H9 (cell line): ENCODE results near the gene NUAK2. TPM values are rescaled to one million over a fixed set of nuclear protein-coding genes. Genes with fewer than 3 reads are reported as not detected.

Source experiments
- DNase-seq: peaks from one replicate; pipeline ENCODE4 v3.0.0-alpha.2; 2017
- H2AFZ ChIP-seq: one replicate; pipeline ENCODE4 v1.6.1; 2013; ENCODE audit warnings: mild to moderate bottlenecking, low read length, control low read depth, moderate library complexity
- H2AK5ac ChIP-seq: 2 replicates; pipeline ENCODE4 v1.6.1; 2013; ENCODE audit warnings: low read length, control low read depth, mixed read lengths; ENCODE audit not compliant: insufficient read length
- H2BK120ac ChIP-seq: one replicate; pipeline ENCODE4 v1.6.1; 2013; ENCODE audit warnings: low read depth, mild to moderate bottlenecking, low read length, control low read depth, inconsistent platforms; ENCODE audit not compliant: poor library complexity, severe bottlenecking
- H2BK12ac ChIP-seq: 2 replicates; pipeline ENCODE4 v1.6.1; 2013; ENCODE audit warnings: low read length, control low read depth, mixed read lengths, low read depth; ENCODE audit not compliant: insufficient read length
- H2BK15ac ChIP-seq: 2 replicates; pipeline ENCODE4 v1.6.1; 2013; ENCODE audit warnings: low read depth, low read length, control low read depth
- H2BK20ac ChIP-seq: one replicate; pipeline ENCODE4 v1.6.1; 2013; ENCODE audit warnings: low read depth, mild to moderate bottlenecking, low read length, control low read depth, inconsistent platforms; ENCODE audit not compliant: poor library complexity, severe bottlenecking
- H2BK5ac ChIP-seq: 2 replicates; pipeline ENCODE4 v1.6.1; 2013; ENCODE audit warnings: low read length, control low read depth, mixed read lengths; ENCODE audit not compliant: insufficient read length
- H3K14ac ChIP-seq: 2 replicates; pipeline ENCODE4 v1.6.1; 2013; ENCODE audit warnings: low read length, control low read depth; ENCODE audit not compliant: insufficient read depth
- H3K18ac ChIP-seq: 2 replicates; pipeline ENCODE4 v1.6.1; 2013; ENCODE audit warnings: low read depth, mild to moderate bottlenecking, mixed read lengths, low read length, control low read depth; ENCODE audit not compliant: insufficient read length
- H3K23ac ChIP-seq: 2 replicates; pipeline ENCODE4 v1.6.1; 2013; ENCODE audit warnings: low read length, control low read depth, mixed read lengths, low read depth; ENCODE audit not compliant: insufficient read length
- H3K23me2 ChIP-seq: 2 replicates; pipeline ENCODE4 v1.6.1; 2013; ENCODE audit warnings: low read depth, mild to moderate bottlenecking, mixed read lengths, low read length, control low read depth; ENCODE audit not compliant: insufficient read length, poor library complexity, severe bottlenecking
- H3K27ac ChIP-seq: 2 replicates; pipeline ENCODE4 v1.5.1; 2013; ENCODE audit warnings: low read length, control low read depth, mixed read lengths, low read depth; ENCODE audit not compliant: insufficient read length
- H3K27me3 ChIP-seq: 2 replicates; pipeline ENCODE4 v1.6.1; 2013; ENCODE audit warnings: low read length, control low read depth, inconsistent platforms; ENCODE audit not compliant: insufficient read depth
- H3K4ac ChIP-seq: 2 replicates; pipeline ENCODE4 v1.6.1; 2013; ENCODE audit warnings: low read depth, mild to moderate bottlenecking, control low read depth, inconsistent platforms, low read length, moderate library complexity
- H3K4me1 ChIP-seq: 2 replicates; pipeline ENCODE4 v1.6.1; 2013; ENCODE audit warnings: low read length, control low read depth, inconsistent platforms; ENCODE audit not compliant: insufficient read depth
- H3K4me2 ChIP-seq: 2 replicates; pipeline ENCODE4 v1.6.1; 2013; ENCODE audit warnings: low read length, control low read depth, mixed read lengths; ENCODE audit not compliant: insufficient read length, insufficient read depth
- H3K56ac ChIP-seq: 2 replicates; pipeline ENCODE4 v1.6.1; 2013; ENCODE audit warnings: low read depth, mild to moderate bottlenecking, mixed read lengths, low read length, control low read depth; ENCODE audit not compliant: insufficient read length
- H3K79me1 ChIP-seq: 2 replicates; pipeline ENCODE4 v1.6.1; 2013; ENCODE audit warnings: low read depth, mild to moderate bottlenecking, moderate library complexity, low read length, control low read depth, inconsistent platforms; ENCODE audit not compliant: insufficient read depth, poor library complexity, severe bottlenecking
- H3K79me2 ChIP-seq: 2 replicates; pipeline ENCODE4 v1.6.1; 2013; ENCODE audit warnings: low read length, control low read depth, inconsistent platforms; ENCODE audit not compliant: insufficient read depth
- H3K9ac ChIP-seq: 2 replicates; pipeline ENCODE4 v1.6.1; 2013; ENCODE audit warnings: low read length, control low read depth, mixed read lengths; ENCODE audit not compliant: insufficient read length; ENCODE audit errors: extremely low read depth
- H3K9me3 ChIP-seq: one replicate; pipeline ENCODE4 v1.6.1; 2013; ENCODE audit warnings: low read depth, low read length, inconsistent platforms; ENCODE audit not compliant: control insufficient read depth
- H3T11ph ChIP-seq: one replicate; pipeline ENCODE4 v1.6.1; 2013; ENCODE audit warnings: mild to moderate bottlenecking, low read length, control low read depth, inconsistent platforms
- H4K20me1 ChIP-seq: one replicate; pipeline ENCODE4 v1.6.1; 2013; ENCODE audit not compliant: control insufficient read depth, insufficient read length, insufficient read depth
- H4K5ac ChIP-seq: 2 replicates; pipeline ENCODE4 v1.6.1; 2013; ENCODE audit warnings: low read depth, mild to moderate bottlenecking, mixed read lengths, low read length, control low read depth; ENCODE audit not compliant: insufficient read length
- H4K8ac ChIP-seq: replicated peaks from 2 replicates; pipeline ENCODE4 v1.6.1; 2013; ENCODE audit warnings: low read length, control low read depth, mixed read lengths, low read depth; ENCODE audit not compliant: insufficient read length
- H4K91ac ChIP-seq: 2 replicates; pipeline ENCODE4 v1.6.1; 2013; ENCODE audit warnings: low read depth, mild to moderate bottlenecking, moderate library complexity, mixed read lengths, low read length, control low read depth; ENCODE audit not compliant: insufficient read length
- H3K27ac Mint-ChIP-seq, 3 experiments: 2 replicates in 2 of 3; 3 replicates in 1 of 3; pipeline ENCODE4 v1.8.0; 2020 to 2021; ENCODE audit warnings: mixed read lengths in 3 of 3, mild to moderate bottlenecking in 1 of 3, moderate library complexity in 1 of 3
- H3K27me3 Mint-ChIP-seq: 2 replicates; pipeline ENCODE4 v1.8.0; 2021; ENCODE audit warnings: low read depth, mild to moderate bottlenecking, moderate library complexity, mixed read lengths
- H3K36me3 Mint-ChIP-seq, 3 experiments: 2 replicates in 2 of 3; 3 replicates in 1 of 3; pipeline ENCODE4 v1.8.0; 2020 to 2021; ENCODE audit warnings: low read depth in 3 of 3, mixed read lengths in 3 of 3; ENCODE audit not compliant: insufficient read depth in 1 of 3
- H3K4me1 Mint-ChIP-seq, 2 experiments: 2 replicates each; pipeline ENCODE4 v1.8.0; 2020; ENCODE audit warnings: mixed read lengths in 2 of 2
- H3K4me3 Mint-ChIP-seq, 2 experiments: 2 replicates in 1 of 2; 3 replicates in 1 of 2; pipeline ENCODE4 v1.8.0; 2020 to 2021; ENCODE audit warnings: mild to moderate bottlenecking in 2 of 2, mixed read lengths in 2 of 2, moderate library complexity in 1 of 2
- H3K9me3 Mint-ChIP-seq, 2 experiments: 2 replicates in 1 of 2; 3 replicates in 1 of 2; pipeline ENCODE4 v1.8.0; 2020; ENCODE audit warnings: mild to moderate bottlenecking in 2 of 2, mixed read lengths in 2 of 2, moderate library complexity in 1 of 2
- CTCF ChIP-seq: fragments of 200-600 bp; sonication (generic); conservative IDR thresholded peaks from 3 replicates; pipeline ENCODE4 v1.8.0; 2021; ENCODE audit warnings: antibody characterized with exemption, mild to moderate bottlenecking
- whole genome bisulfite sequencing: extraction: QIAGEN DNeasy Blood & Tissue Kit; methylation state at CpG from one replicate; pipeline ENCODE4 v1.1.7; 2013; ENCODE audit warnings: missing lambda C conversion rate, low lambda C conversion rate, mixed read lengths; ENCODE audit not compliant: insufficient read length; ENCODE audit errors: extremely low coverage; 5-methylcytosine and 5-hydroxymethylcytosine counted together
- total RNA-seq: library from RNA; stranded (reverse); gene quantifications from 2 replicates; pipeline ENCODE4 v1.2.1, GENCODE V29; 2021

Gene NUAK2
- total RNA-seq, 1 experiment from 2014 or later = 15.4 TPM

DNA sequence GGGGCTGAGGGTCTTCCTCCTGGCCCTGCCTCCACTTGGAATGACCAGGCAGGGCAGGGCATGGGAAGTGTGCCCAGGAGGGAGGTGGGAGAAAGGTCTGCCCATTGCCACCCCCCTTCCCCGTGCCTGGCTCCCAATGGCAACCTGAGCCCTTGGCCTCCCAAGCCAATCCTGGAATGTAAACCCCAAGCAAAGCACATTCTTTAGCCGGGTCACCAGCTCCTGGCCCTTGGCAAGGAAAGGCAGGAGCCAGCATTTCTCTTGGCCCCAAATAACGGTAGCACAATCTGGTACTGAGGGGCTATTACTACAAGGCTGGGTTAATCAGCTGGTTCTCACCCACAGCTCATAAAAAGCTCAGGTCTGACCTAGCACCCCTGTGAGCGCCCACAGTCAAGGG lies 6.9 kb upstream of the NUAK2 start:
- no CpG with 5 or more reads among the region's 4 CpGs for WGBS
- no peak for TF ChIP-seq CTCF
- Histone ChIP-seq H3K18ac (no peak overlapping the region), H3K9ac (no peak overlapping the region), H3K79me1 (no peaks in the 10 kb centered on the region), H3K23me2 (no peaks in the 10 kb centered on the region), H4K8ac (no peak overlapping the region), H2AFZ (no peak overlapping the region), H3K27me3 (no peaks in the 10 kb centered on the region), H3K9me3 (no peaks in the 10 kb centered on the region), H3T11ph (no peak overlapping the region), H3K14ac (no peak overlapping the region), H4K91ac (no peak overlapping the region), H3K4ac (no peak overlapping the region), H2BK15ac (no peak overlapping the region), H2BK12ac (no peak overlapping the region), H3K4me1 (peaks cover 6% of the 10 kb centered on the region; the same call in 1 of the 2 replicates), H3K23ac (no peak overlapping the region), H3K27ac (no peak overlapping the region), H2BK120ac (no peak overlapping the region), H2BK20ac (no peak overlapping the region), H3K79me2 (no peaks in the 10 kb centered on the region), H4K20me1 (no peaks in the 10 kb centered on the region), H4K5ac (no peak overlapping the region), H3K56ac (no peak overlapping the region), H3K4me2 (no peak overlapping the region), H2AK5ac (no peak overlapping the region), H2BK5ac (no peak overlapping the region)
- Mint-ChIP-seq H3K9me3 (no peaks in the 10 kb centered on the region), H3K36me3 (no peaks in the 10 kb centered on the region), H3K27ac (no peak overlapping the region), H3K4me1 (peaks cover 18 to 24% of the 10 kb centered on the region in 2 experiments), H3K27me3 (peaks cover 3% of the 10 kb centered on the region), H3K4me3 (no peak overlapping the region)
- DNase-seq = no peak
